Gastrocnemius medialis (tissue), 4 donors: Measurements from ENCODE around the gene RMI2. TPM values are rescaled to one million over a fixed set of nuclear protein-coding genes. Genes with fewer than 3 reads are reported as not detected.

Source experiments
- ATAC-seq, 2 donors: fragments of 150-250 bp; one replicate each; pipeline ENCODE4 v1.9.1; 2016
- DNase-seq, 2 donors: peaks; one replicate each; pipeline ENCODE4 v3.0.0-alpha.2; 2019
- H3K27ac ChIP-seq, 4 donors: fragments of 200-600 bp; sonication (generic); 1 replicate in 1 of 4; 2 replicates in 3 of 4; pipeline ENCODE4 v1.5.1; 2016 to 2018; ENCODE audit warnings: mild to moderate bottlenecking in 2 of 4, moderate library complexity in 1 of 4
- H3K27me3 ChIP-seq, 3 donors: fragments of 200-600 bp; sonication (generic) in 2 of 3; 1 replicate in 1 of 3; 2 replicates in 2 of 3; pipeline versions ENCODE4 v1.5.1 to v1.6.0; 2016 to 2019; ENCODE audit warnings: mild to moderate bottlenecking in 1 of 3, moderate library complexity in 1 of 3
- H3K36me3 ChIP-seq, 2 donors: fragments of 200-600 bp; sonication (generic) in 1 of 2; one replicate each; pipeline ENCODE4 v1.5.1; 2017 to 2018
- H3K4me1 ChIP-seq, 2 donors: fragments of 200-600 bp; sonication (generic) in 1 of 2; one replicate each; pipeline ENCODE4 v1.5.1; 2016 to 2017; ENCODE audit warnings: mild to moderate bottlenecking in 2 of 2
- H3K4me3 ChIP-seq, 4 donors: fragments of 200-600 bp; sonication (generic) in 3 of 4; 1 replicate in 1 of 4; 2 replicates in 3 of 4; pipeline ENCODE4 v1.5.1; 2016 to 2019; ENCODE audit warnings: mild to moderate bottlenecking in 2 of 4
- H3K9me3 ChIP-seq, 3 donors: fragments of 200-600 bp; sonication (generic) in 2 of 3; 1 replicate in 1 of 3; 2 replicates in 2 of 3; pipeline ENCODE4 v1.5.1; 2016 to 2019
- POLR2A ChIP-seq, 2 donors: fragments of 450-650 bp; IDR thresholded peaks; one replicate each; pipeline ENCODE4 v1.6.1; 2017; ENCODE audit warnings: antibody characterized with exemption in 2 of 2, mild to moderate bottlenecking in 2 of 2, moderate library complexity in 2 of 2
- in situ Hi-C, 4 donors: fragments of 200-750 bp; cut with MboI; loops; one replicate each; pipeline versions ENCODE4 v1.15.0 to v1.8.0; 2017; ENCODE audit warnings: low sequenced_read_pairs in 4 of 4
- intact Hi-C: fragments of 100-400 bp; cut with DNase I; formaldehyde crosslinking; loops from one replicate; pipeline ENCODE4 v1.15.1; 2023; ENCODE audit warnings: low total_unique reads
- total RNA-seq, 4 donors: library from RNA; depleted of rRNA; stranded (reverse); fragments of >200 nt; gene quantifications; one replicate each; pipeline versions ENCODE4 v1.1.0 to v1.2.3, GENCODE V29; 2016
- TF ChIP-seq, protein P1 (sequence below), 5 experiments: fragments of 450-650 bp in 3 of 5; fragments of 200-600 bp in 2 of 5; sonication (generic) in 2 of 5; IDR thresholded peaks in 4 of 5; conservative IDR thresholded peaks in 1 of 5; 1 replicate in 4 of 5; 2 replicates in 1 of 5; pipeline ENCODE4 v1.5.1; 2016 to 2019; ENCODE audit warnings: antibody characterized with exemption in 5 of 5, mild to moderate bottlenecking in 3 of 5, moderate library complexity in 3 of 5

RMI2 gene
- total RNA-seq, 4 donors from 2014 or later, result 0.44 to 0.49 TPM; not detected in 2

DNA sequence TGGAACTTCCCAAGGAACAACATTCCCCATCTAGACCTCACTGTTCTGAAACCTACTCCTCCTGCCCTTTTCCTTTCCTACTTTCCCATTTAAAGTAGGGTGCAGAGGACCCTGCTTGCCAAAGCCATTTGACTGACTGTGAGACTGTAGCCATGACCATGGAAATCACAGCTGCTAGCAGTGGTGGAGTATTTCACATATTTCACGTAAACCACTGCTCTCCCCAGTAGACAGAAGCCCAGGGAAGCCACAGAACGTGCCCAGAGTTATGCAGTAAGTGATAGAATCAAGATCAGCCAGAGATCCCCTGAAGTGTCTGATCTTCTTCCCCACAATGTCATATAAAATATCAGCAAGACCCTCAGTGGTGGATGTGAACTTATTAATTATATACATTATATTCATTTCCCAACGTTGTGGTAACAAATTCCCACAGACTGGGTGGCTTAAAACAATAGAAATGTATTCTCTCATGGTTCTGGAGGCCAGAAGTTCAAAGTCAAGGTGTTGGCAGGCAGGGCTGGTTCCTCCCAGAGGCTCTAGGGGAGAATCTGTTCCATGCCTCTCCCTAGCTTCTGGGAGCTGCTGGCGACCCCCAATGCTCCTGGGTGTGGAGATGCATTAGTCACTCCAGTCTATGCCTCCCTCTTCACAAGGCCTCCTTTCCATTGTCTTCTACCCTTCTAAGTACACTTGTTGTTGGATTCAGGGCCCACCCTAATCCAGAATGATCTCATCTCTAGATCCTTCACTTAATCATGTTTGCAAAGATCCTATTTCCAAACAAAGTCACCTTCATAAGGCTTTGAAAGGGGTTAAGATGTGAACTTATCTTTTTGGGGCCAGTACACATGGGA, 43.4 kb upstream of the RMI2 start:
- Histone ChIP-seq H3K4me3 (no peak overlapping the region), H3K27me3 (no peaks in the 10 kb centered on the region), H3K4me1 (peaks cover 9 to 13% of the 10 kb centered on the region in 2 donors), H3K36me3 (no peaks in the 10 kb centered on the region), H3K9me3 (no peaks in the 10 kb centered on the region), H3K27ac (no peak overlapping the region)
- intact Hi-C loops, result no loop called here
- no peak for TF ChIP-seq POLR2A (IDR thresholded peaks at IDR 0.05)
- TF ChIP-seq, protein P1, sequence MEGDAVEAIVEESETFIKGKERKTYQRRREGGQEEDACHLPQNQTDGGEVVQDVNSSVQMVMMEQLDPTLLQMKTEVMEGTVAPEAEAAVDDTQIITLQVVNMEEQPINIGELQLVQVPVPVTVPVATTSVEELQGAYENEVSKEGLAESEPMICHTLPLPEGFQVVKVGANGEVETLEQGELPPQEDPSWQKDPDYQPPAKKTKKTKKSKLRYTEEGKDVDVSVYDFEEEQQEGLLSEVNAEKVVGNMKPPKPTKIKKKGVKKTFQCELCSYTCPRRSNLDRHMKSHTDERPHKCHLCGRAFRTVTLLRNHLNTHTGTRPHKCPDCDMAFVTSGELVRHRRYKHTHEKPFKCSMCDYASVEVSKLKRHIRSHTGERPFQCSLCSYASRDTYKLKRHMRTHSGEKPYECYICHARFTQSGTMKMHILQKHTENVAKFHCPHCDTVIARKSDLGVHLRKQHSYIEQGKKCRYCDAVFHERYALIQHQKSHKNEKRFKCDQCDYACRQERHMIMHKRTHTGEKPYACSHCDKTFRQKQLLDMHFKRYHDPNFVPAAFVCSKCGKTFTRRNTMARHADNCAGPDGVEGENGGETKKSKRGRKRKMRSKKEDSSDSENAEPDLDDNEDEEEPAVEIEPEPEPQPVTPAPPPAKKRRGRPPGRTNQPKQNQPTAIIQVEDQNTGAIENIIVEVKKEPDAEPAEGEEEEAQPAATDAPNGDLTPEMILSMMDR (IDR thresholded peaks at IDR 0.05 in 4 of 5, conservative IDR thresholded peaks at IDR 0.05 in 1 of 5), result no peak
- ATAC-seq (no peak), DNase-seq (no peak)
- in situ Hi-C loops, result no loop called here

DNA sequence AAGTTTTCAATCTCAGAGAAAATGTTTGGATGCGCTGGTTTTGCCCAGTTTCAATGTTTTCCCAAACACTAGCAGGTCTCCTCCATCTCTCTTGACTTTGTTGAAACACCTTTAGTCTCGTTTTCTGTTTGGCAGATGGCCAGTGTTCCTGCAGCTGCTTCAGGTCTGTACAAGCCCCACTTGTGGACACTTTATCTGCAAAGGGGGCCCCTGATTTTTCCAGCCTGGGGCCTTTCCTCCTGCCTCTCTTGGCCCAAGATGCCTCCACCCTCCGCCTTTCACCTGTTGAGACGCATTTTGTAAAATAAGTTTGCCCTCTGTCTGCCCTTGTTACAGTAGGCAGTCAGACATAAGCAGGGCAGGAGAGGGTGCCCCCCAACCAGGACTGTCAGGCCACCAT, 42.3 kb upstream of the RMI2 start:
- Histone ChIP-seq H3K27ac (no peak overlapping the region), H3K36me3 (no peaks in the 10 kb centered on the region), H3K9me3 (no peaks in the 10 kb centered on the region), H3K27me3 (no peaks in the 10 kb centered on the region), H3K4me3 (no peak overlapping the region), H3K4me1 (peaks cover 0 to 2% of the 10 kb centered on the region in 2 donors)
- DNase-seq (no peak), ATAC-seq (no peak)
- in situ Hi-C loops, result no loop called here
- intact Hi-C loops, result no loop called here
- no peak for TF ChIP-seq POLR2A (IDR thresholded peaks at IDR 0.05)
- TF ChIP-seq, protein P1 (IDR thresholded peaks at IDR 0.05 in 4 of 5, conservative IDR thresholded peaks at IDR 0.05 in 1 of 5), result no peak

DNA sequence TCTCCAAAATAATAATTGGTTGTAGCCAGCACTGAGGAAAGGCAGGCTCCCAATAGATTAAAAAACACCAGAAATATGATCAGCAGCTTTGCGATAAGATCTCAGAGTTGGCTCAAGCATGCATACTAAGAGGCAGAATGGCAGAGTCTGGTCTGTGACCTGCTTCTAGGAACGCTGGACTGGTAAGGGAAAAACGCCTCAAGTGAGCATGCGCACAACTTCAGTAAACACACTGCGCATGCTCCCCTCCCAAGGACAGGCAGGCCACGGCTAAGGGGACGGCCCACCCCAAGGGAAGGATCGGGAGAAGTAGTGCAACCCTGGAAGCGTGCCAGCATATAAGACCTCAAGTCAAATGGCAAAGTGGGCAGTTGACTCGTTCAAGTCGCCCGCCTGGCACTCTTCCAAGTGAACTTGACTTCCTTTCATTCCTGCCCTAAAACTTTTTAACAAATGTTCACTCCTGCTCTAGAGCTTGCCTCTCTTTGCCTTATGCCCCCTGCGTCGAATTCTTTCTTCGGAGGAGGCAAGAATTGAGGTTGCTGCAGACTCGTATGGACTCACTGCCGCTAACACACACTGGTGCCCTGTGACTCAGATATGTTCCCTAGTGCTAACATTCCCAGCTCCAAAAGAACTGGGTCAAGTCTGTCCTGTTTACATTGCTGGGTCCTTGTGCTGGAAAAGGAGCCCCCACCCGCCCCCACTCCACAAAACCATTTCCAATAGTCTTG, 41.7 kb upstream of the RMI2 start:
- Histone ChIP-seq H3K36me3 (no peaks in the 10 kb centered on the region), H3K4me1 (no peaks in the 10 kb centered on the region), H3K27me3 (no peaks in the 10 kb centered on the region), H3K9me3 (no peaks in the 10 kb centered on the region), H3K27ac (no peak overlapping the region), H3K4me3 (no peak overlapping the region)
- ATAC-seq (no peak), DNase-seq (no peak)
- TF ChIP-seq, protein P1 (IDR thresholded peaks at IDR 0.05 in 4 of 5, conservative IDR thresholded peaks at IDR 0.05 in 1 of 5), result no peak
- TF ChIP-seq POLR2A (IDR thresholded peaks at IDR 0.05), result no peak
- in situ Hi-C loops (no loop called here), intact Hi-C loops (no loop called here)

DNA sequence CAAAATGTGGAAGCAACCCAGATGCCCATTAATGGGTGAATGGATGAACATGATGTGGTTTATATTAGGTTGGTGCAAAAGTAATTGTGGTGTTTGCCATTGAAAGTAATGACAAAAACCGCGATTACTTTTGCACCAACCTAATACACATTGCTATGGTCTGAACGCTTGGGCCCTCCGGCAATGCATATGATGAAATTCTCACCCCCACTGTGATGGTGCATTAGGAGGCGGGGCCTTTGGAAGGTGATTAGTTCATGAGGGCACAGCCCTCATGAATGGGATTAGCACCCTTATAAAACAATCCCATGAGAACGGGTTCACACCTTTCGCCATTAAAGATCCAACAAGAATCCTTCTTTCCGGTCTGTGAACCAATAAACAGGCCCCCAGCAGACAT, 38.9 kb upstream of the RMI2 start:
- DNase-seq, result no peak
- intact Hi-C loops, result no loop called here
- H3K9me3 ChIP-seq, result no peaks in the 10 kb centered on the region
- H3K27me3 ChIP-seq, result no peaks in the 10 kb centered on the region
- H3K36me3 ChIP-seq, result no peaks in the 10 kb centered on the region
- H3K4me3 ChIP-seq, result no peak overlapping the region
- no peak overlapping the region for H3K27ac ChIP-seq
- TF ChIP-seq, protein P1 (IDR thresholded peaks at IDR 0.05 in 4 of 5, conservative IDR thresholded peaks at IDR 0.05 in 1 of 5), result no peak
- TF ChIP-seq POLR2A (IDR thresholded peaks at IDR 0.05), result no peak
- in situ Hi-C loops, result no loop called here
- H3K4me1 ChIP-seq, result no peaks in the 10 kb centered on the region
- no peak for ATAC-seq
